Effector CD4-positive, alpha-beta T cell (primary cell): ENCODE results near the gene CDC25B.
"Not testable (repeated sequence)": the region's sequence is repeated elsewhere in the genome, so short reads cannot be mapped to it uniquely, and the experiment has no call there.

Experiments used
- DNase-seq: peaks from one replicate; pipeline ENCODE4 v3.0.0-alpha.2; 2020

The CDC25B gene

DNA sequence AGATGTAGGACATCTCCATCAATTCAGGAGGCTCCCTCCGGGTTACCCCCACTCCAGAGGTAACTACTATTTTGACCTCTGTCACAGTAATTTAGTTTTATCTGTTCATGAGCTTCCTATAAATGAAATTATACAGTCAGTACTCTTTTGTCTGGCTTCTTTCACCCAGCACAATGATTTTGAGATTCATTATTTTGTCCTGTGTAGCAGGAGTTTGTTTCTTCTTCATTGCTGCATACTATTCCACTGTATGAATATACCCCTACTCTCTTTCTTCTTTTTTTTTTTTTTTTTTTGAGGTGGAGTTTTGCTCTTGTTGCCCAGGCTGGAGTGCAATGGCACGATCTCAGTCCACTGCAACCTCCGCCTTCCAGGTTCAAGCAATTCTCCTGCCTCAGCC, 12.4 kb downstream of the CDC25B start:
- no peak for DNase-seq

GRCh38 chr20:3811467-3812258, 15.6 kb downstream of the CDC25B start:
- DNase-seq, result peak; percentile 91

- DNase-seq, result no peak
These were observed 16.2 kb downstream of the CDC25B start for GRCh38 chr20:3812259-3812681.

DNA sequence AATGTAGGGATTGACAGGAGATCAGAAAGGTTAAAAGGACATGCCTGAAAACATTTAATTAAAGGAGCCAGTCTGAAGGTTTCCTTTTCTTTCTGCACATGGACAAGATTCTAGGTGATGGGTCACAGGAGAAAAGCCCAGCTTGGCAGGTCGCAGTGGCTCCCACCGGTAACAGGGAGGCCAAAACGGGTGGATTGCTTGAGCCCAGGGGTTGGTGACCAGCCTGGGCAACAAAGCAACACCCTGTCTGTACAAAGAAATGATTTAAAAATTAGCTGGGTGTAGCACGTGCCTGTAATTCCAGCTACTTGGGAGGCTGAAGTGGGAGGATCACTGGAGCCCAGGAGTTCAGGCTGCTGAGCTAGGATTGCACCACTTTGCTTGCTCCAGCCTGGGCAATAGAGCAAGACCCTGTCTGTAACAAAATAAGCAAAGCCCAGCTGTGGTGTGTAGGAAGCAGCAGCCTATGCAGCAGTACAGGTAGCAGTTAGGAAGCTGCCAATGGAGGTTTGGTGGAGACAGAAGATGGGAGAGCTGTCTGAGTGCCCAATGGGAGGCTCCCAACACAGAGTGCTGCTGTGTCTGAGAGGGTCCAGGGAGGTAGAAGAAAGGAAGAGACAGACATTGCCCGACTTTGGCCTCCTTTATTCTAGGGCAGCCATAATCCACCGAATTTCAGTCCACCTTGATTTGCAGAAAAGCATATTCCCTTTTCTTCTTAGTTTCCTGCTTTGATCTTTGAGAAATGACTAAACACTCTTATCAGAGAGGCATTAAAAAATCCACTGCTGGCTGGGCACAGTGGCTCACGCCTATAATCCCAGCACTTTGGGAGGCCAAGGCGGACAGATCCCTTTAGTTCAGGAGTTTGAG, 17.1 kb downstream of the CDC25B start:
- no peak for DNase-seq

DNA sequence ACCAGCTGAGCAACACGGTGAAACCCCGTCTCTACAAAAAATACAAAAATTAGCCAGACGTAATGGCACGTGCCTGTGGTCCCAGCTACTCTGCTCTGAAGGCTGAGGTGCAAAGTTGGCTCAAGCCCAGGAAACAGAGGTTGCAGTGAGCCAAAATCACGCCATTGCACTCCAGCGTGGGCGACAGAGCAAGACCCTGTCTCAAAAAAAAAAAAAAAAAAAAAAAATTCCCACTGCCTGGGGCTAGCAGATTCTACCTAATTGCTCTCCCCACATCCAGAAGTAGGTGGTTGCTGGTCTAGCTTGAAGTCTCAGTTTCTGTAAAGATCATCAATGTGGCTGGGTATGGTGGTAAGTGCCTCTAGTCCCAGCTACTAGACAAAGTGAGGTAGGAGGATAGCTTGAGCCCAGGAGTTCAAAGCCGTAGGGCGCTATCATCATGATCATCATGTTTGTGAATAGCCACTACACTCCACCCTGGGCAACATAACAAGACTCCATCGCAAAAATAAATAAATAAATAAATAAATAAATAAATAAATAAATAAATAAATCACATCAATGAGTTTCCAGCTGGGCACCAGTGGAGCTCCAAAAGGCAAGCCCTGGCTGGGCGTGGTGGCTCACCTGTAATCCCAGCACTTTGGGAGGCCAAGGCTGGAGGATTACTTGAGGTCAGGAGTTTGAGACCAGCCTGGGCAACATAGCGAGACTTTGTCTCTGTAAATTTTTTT, 17.9 kb downstream of the CDC25B start:
- DNase-seq, result no peak

GRCh38 chr20:3814928-3815495, 18.9 kb downstream of the CDC25B start:
- no peak for DNase-seq

DNA sequence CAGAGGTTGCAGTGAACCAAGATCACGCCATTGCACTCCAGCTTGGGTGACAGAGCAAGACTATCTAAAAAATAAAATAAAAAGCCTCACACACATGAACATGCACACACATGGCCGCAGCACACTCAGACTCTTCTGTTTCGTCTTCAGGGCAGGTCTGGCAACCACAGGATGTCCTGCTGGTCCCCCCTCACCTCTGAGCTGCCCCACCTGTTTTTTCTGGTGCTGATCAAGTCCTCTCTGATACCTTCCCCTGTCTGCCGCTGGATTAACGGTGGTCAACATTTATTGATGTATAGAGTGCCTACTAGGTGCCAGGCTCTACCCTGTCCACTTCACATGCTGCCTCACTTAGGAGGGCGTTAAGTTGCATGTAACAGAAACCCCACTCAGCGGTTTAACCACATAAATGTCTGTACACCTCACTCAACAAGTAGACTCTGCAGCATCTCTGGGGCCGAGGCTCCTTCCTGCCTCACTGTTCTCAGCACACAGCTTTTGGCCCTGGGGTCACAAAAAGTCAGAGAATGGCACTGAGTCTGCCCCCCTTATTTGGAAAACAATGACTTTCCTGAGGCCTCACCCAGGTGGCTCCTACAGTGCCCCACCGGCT, 19.7 kb downstream of the CDC25B start:
- no peak for DNase-seq

DNA sequence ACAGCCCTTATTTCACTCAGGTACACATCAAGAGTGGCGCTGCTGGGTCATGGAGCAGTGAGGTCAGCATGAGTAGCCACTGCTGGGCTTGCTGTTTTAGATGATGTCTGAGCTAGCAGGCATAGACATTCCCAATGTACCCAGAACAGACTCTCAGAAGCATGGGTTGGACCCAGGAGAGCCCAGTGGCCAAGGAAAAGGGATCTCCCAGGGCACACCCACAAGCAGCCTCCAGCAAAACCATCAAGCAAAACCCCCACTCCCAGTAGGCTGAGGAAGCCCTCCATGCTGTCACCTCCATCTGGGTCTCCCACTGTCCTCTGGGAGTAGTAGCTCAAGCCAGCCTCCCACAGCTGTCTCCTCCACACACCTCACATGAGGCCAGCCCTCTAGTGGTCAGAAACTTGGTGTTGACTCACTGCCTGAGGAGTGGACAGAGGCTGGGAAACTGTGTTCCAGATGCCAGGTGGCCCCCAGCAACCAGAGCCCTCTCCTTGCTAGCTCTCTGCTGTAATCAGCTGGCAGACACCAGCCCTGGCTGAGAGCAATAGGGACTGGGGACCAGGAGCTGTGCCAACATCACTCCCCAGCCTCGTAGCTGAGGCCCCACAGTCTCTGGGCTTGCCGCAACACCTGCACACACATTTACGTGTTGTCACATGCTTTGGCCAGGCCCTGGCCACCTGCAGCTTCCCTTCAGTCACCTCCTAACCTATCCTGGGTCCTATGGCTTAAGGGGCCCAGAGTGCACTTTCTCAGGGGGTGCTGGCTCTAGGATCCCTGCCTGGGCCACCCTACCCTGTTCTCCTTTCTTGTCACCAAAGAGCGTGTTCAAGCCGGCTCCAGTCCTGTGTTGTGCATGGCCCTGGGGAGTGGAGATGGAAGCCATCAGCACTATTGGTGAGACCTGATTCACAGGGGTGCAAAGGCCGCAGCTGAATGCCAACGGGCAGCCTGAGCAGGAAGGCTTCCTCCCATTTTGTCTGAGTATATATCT, 22.3 kb downstream of the CDC25B start:
- DNase-seq, result no peak

DNA sequence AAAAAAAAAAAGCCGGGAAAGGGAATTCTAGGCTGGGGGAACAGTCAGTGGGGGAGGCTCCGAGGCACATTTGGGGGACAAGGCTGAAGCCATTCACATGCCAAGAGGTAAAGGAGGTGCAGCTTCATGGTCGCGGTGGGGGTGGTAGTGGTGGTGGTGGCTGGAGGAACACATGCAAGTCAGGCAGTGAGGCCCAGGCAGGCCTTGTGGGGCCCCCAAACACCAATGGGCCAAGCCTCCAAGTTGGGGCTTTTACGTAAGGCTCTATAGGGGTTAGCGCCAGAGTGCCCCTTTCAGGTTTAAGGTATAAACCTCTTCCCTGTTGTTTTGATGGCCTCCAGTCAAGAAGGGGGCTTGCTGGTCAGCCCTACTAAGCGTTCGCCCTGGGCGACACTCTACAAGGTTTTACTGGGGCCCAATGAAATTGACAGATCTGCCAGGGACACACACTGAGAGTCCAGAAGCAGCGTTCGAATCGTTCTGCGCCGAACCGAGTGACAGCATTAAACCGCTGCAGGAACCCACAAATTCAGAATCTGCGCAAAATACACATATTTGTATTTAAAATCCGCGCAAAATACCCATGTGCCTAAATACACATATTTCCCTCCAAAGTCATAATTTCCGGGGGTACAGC, 23.4 kb downstream of the CDC25B start:
- DNase-seq, result no peak

- peak; percentile 92 for DNase-seq
These were observed 24.2 kb downstream of the CDC25B start, which contains the start of gene AP5S1 for GRCh38 chr20:3820048-3820900. TSS of gene AP5S1 (plus strand) at chr20:3820547. CDS start at chr20:3822118, 1,571 bp downstream.

GRCh38 chr20:3820901-3821727, 25.0 kb downstream of the CDC25B start:
- no peak for DNase-seq

DNA sequence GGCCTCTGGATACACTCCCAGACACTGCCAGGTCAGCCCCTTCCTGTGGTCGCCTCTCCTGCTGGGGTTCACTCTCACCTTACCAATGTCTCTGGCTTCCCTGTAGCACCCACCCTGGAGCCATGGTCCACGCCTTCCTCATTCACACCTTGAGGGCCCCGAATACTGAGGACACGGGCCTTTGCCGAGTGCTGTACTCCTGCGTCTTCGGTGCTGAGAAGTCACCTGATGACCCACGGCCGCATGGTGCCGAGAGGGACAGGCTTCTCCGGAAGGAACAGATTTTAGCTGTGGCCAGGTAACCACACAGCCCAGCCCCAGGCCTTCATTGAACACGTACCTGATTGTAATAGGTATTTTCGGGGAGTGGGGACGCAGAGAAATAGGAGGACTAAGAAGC, 25.9 kb downstream of the CDC25B start:
- DNase-seq, result no peak

DNA sequence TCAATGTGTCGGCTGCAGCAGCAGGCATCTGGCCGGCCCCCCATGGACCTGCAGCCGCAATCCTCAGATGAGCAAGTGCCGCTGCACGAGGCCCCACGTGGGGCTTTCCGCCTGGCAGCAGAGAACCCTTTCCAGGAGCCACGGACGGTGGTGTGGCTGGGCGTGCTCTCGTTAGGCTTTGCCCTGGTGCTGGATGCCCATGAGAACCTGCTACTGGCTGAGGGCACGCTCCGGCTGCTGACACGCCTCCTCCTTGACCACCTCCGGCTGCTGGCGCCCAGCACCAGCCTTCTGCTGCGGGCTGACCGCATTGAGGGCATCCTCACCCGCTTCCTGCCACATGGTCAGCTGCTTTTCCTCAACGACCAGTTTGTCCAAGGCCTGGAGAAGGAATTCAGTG, 27.8 kb downstream of the CDC25B start:
- DNase-seq, result no peak

GRCh38 chr20:3825526-3825925, 29.4 kb downstream of the CDC25B start:
- DNase-seq, result no peak

GRCh38 chr20:3826420-3826819, 30.3 kb downstream of the CDC25B start:
- no peak for DNase-seq

GRCh38 chr20:3828798-3829197, 32.7 kb downstream of the CDC25B start:
- no peak for DNase-seq

DNA sequence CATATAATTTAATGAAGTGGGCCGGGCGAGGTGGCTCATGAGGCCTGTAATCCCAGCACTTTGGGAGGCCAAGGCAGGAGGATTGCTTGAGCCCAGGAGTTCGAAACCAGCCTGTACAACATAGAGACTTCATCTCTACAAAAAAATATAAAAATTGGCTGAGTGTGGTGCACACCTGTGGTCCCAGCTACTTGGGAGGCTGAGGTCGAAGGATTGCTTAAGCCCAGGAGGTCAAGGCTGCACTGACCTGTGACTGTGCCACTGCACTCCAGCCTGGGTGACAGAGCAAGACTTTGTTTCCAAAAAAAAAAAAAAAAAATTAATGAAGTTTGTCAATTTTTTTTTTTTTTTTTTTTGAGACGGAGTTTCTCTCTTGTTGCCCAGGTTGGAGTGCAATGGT, 33.8 kb downstream of the CDC25B start:
- DNase-seq, result not testable (repeated sequence)

DNA sequence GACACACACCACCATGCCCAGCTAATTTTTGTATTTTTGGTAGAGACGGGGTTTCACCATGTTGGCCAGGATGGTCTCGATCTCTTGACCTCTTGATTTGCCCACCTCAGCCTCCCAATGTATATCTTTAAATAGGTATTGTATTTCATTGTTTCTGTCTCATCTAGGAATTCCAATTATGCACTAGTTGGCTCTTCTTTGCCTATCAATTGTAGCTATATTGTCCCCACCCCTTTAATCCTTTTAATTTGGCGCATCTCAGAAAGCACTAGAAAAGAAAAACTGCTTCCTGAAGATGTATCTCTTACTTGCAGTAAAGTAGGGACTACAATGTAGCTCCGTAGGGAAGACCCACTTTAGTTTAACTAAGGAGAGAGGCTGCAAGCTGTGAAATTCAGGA, 40.0 kb downstream of the CDC25B start:
- no peak for DNase-seq

DNA sequence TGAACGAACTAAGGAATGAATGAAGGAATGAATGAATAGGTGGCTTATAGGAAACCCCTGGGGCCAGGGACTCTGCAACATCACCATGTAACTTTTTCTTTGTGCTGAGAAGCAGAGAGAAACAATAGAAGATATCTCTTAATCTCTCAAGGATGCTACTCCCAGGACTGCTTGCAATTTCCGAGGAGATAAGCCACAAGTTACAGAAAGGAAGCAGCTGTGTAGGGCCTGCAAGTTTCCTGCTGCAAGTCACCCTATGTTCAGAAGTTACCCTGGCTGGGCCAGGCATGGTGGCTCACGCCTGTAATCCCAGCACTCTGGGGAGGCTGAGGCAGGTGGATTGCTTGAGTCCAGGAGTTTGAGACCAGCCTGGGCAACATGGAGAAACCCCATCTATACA, 43.2 kb downstream of the CDC25B start:
- DNase-seq, result no peak
